Osteoblast (primary cell): ENCODE results near the gene C10orf71. TPM values are rescaled to one million over a fixed set of nuclear protein-coding genes. Genes with fewer than 3 reads are reported as not detected.

Experiments used
- DNase-seq: peaks from one replicate; pipeline ENCODE4 v3.0.0; 2011; ENCODE audit warnings: low spot score, mixed read lengths; ENCODE audit not compliant: insufficient read length; ENCODE audit errors: missing footprints
- H2AFZ ChIP-seq: 2 replicates; pipeline ENCODE4 v1.6.0; 2011; ENCODE audit warnings: mild to moderate bottlenecking, low read length
- H3K27ac ChIP-seq: 2 replicates; pipeline ENCODE4 v1.5.1; 2011; ENCODE audit warnings: mild to moderate bottlenecking, low read depth, low read length, moderate library complexity
- H3K27me3 ChIP-seq: 2 replicates; pipeline ENCODE4 v1.6.0; 2012; ENCODE audit warnings: mild to moderate bottlenecking, control low read depth, inconsistent platforms, low read length, moderate library complexity; ENCODE audit not compliant: insufficient read depth
- H3K36me3 ChIP-seq: 2 replicates; pipeline ENCODE4 v1.5.1; 2011; ENCODE audit warnings: mild to moderate bottlenecking, low read length, control low read depth, moderate library complexity; ENCODE audit not compliant: insufficient read depth
- H3K4me1 ChIP-seq: 2 replicates; pipeline ENCODE4 v1.5.1; 2011; ENCODE audit warnings: mild to moderate bottlenecking, low read length, control low read depth, moderate library complexity; ENCODE audit not compliant: insufficient read depth
- H3K4me2 ChIP-seq: 2 replicates; pipeline ENCODE4 v1.6.0; 2011; ENCODE audit warnings: mild to moderate bottlenecking, low read length; ENCODE audit not compliant: insufficient read depth
- H3K4me3 ChIP-seq: fragments of 200-600 bp; sonication (generic); 3 replicates; pipeline ENCODE4 v1.5.1; 2012; ENCODE audit warnings: mild to moderate bottlenecking, low read length, inconsistent platforms; ENCODE audit not compliant: insufficient read depth
- H3K79me2 ChIP-seq: 2 replicates; pipeline ENCODE4 v1.6.0; 2012; ENCODE audit warnings: mild to moderate bottlenecking, low read length, control low read depth, inconsistent platforms; ENCODE audit not compliant: insufficient read depth
- H3K9me3 ChIP-seq: 2 replicates; pipeline ENCODE4 v1.5.1; 2011; ENCODE audit warnings: low read depth, low read length, control low read depth
- H4K20me1 ChIP-seq: 2 replicates; pipeline ENCODE4 v1.6.0; 2012; ENCODE audit warnings: mild to moderate bottlenecking, low read length, control low read depth; ENCODE audit not compliant: insufficient read depth
- CTCF ChIP-seq: IDR thresholded peaks from 2 replicates; pipeline ENCODE4 v1.5.1; 2011; ENCODE audit warnings: mild to moderate bottlenecking, low read depth, low read length, moderate library complexity; ENCODE audit errors: extremely low read depth
- total RNA-seq: library from RNA; depleted of rRNA; stranded (reverse); fragments of >200 nt; gene quantifications from 2 replicates; pipeline ENCODE4 v1.2.3, GENCODE V29; 2012

C10orf71 gene
- total RNA-seq, 1 donor: not detected

DNA sequence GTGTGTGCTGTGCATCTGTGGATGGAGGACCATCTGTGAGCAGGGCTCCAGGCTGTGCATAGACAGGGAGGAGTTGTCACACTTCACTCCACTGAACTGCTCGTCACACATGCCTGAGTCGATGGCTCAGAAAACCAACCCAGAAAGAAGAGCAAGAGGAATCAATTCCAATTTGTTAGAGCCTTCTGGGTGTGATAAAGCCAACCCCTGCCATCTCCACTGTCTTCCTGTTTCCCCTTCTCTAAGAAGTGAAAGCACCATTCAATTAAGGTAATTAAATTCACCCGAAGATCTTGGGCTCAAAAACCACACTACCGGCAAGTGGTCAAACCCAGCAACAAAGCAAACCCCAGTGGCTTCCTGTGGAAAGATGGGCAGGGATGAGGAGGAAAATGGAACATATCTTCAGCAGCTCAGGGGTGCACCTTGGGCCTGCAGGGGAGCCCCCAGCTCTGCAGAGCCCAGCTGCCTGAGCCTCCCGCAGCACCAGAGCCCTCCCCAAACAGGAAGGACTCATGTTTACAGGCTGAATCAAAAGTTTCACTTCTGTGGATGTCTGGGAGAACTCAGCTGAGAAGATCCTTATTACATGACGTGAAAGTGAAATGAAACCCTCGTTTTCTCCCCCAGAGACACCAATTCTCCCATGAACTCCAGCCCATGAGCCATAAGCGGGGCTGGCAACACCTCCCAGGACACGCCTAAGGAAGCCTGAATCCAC is 10.9 kb downstream of the C10orf71 start:
- TF ChIP-seq CTCF: no peak
- no peaks in the 10 kb centered on the region for H3K9me3 ChIP-seq
- no peaks in the 10 kb centered on the region for H3K79me2 ChIP-seq
- H3K4me3 ChIP-seq: no peak overlapping the region
- no peaks in the 10 kb centered on the region for H3K27me3 ChIP-seq
- H3K4me2 ChIP-seq: no peak overlapping the region
- no peak overlapping the region for H3K27ac ChIP-seq
- H3K4me1 ChIP-seq: no peaks in the 10 kb centered on the region
- H4K20me1 ChIP-seq: no peaks in the 10 kb centered on the region
- H3K36me3 ChIP-seq: no peaks in the 10 kb centered on the region
- no peak for DNase-seq
- H2AFZ ChIP-seq: no peak overlapping the region

DNA sequence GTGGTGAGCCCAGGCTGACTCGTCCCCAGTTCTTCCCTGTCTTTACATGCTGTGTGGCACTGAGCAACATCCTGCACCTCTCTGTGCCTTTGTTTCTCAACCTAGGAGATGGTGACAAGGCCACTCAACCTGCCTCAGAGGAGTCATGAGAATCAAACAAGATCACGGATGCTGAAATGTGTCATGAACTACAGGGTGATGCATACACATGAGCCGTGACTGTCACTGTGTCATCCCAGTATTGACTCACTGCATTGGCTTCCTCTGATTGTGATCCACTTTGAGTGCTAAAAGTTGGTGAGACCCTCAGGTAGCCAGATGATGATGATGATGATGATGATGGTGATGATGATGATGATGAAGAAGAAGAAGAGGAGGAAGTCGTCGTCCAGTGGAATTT is 11.5 kb downstream of the C10orf71 start:
- no peak for TF ChIP-seq CTCF
- H3K36me3 ChIP-seq: no peaks in the 10 kb centered on the region
- no peaks in the 10 kb centered on the region for H3K9me3 ChIP-seq
- H4K20me1 ChIP-seq: no peaks in the 10 kb centered on the region
- no peaks in the 10 kb centered on the region for H3K4me1 ChIP-seq
- H3K27ac ChIP-seq: no peak overlapping the region
- no peak overlapping the region for H3K4me2 ChIP-seq
- H3K4me3 ChIP-seq: no peak overlapping the region
- no peak overlapping the region for H2AFZ ChIP-seq
- H3K27me3 ChIP-seq: no peaks in the 10 kb centered on the region
- no peaks in the 10 kb centered on the region for H3K79me2 ChIP-seq
- DNase-seq: no peak

DNA sequence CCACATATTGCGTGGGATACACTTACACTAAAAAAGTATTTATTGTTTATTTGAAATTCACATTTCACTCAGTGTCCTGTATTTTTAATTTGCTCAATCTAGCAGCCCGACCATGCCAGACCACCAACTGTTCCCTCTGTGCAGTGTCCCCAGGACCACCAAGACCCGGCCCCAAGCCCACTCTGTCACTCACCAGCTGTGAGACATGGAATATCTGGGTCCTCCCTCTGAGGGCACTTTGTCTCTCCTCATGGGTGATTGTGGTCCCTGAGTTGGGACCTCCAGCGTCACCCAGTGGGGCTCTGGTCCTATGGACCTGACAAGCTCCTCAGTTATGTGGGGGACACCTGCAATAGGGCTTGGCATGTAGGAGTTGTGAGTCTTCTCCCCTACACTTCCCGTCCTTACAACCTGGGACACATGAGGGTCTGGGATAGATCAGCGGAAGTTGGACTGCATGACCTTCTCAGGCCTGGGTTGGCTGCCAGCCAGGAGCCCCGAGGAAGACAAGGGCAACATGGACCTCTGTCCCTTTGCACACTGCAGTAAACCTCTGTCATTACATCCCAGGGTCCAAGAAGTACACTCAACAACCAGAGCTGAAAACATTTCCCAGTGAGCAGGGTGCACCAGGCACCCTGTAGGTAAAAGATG is 12.1 kb downstream of the C10orf71 start:
- no peak for TF ChIP-seq CTCF
- Histone ChIP-seq H3K27ac (no peak overlapping the region), H2AFZ (no peak overlapping the region), H3K9me3 (no peaks in the 10 kb centered on the region), H3K4me3 (no peak overlapping the region), H3K36me3 (no peaks in the 10 kb centered on the region), H3K4me2 (no peak overlapping the region), H3K27me3 (no peaks in the 10 kb centered on the region), H3K79me2 (no peaks in the 10 kb centered on the region), H3K4me1 (no peaks in the 10 kb centered on the region), H4K20me1 (no peaks in the 10 kb centered on the region)
- no peak for DNase-seq

DNA sequence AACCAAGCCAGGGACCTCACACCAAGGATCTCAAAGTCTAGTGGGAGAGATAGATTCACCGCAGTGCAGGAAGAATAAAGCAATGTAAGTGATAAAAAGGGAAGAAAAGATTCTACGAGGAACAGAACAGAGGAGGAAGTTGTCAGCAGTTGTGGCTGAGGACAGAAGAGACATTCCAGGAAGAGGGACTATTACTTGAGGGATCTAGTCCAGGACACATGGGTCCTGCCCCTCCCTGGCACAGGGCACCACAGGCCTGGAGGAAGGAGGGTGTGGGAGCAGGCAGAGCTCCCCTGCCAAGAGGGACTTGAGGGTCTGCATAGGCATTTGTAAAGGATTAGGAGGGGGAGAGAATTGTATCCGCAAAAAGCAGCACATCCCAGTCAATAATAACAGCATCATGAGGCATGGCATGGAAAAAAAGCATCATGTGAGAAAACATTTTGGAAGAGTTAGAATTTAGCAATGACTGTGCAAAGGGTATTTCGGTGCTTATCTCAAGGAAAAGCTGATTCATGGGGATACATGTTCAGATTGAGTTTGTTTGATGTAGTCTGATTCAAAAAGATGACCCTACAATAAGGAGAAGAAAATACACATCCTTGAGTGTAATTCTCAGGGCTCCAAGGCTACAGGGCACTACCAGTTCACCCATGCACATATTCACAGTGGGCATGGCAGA is 12.7 kb downstream of the C10orf71 start:
- Histone ChIP-seq H3K36me3 (no peaks in the 10 kb centered on the region), H3K9me3 (no peaks in the 10 kb centered on the region), H3K4me1 (no peaks in the 10 kb centered on the region), H3K4me2 (no peak overlapping the region), H3K79me2 (no peaks in the 10 kb centered on the region), H3K27ac (no peak overlapping the region), H2AFZ (no peak overlapping the region), H3K27me3 (no peaks in the 10 kb centered on the region), H4K20me1 (no peaks in the 10 kb centered on the region), H3K4me3 (no peak overlapping the region)
- no peak for TF ChIP-seq CTCF
- DNase-seq: no peak
